GM12878 (cell line): ENCODE results near the gene EYA2. TPM values are rescaled to one million over a fixed set of nuclear protein-coding genes. Genes with fewer than 3 reads are reported as not detected.

Source experiments
- ATAC-seq: fragments of 200-7000 bp; cut with Tn5 transposase; 3 replicates; pipeline ENCODE4 v1.9.1; 2020; ENCODE audit warnings: mild to moderate bottlenecking, moderate library complexity
- BruUV-seq: library from RNA; stranded (reverse); fragments of 400-500 nt; replicated peaks from 2 replicates; lab custom pipeline; 2021; lab: Mats Ljungman, UMichigan
- CTCF ChIA-PET: fragments of 300-600 bp; sonication (Branson Sonifier 250); formaldehyde crosslinking; extraction: SDS; loops from one replicate; lab custom pipeline; 2021; ENCODE audit warnings: inconsistent platforms; lab: Yijun Ruan, JAX
- POLR2A ChIA-PET: fragments of 350-600 bp; formaldehyde crosslinking; extraction: SDS; loops from one replicate; lab custom pipeline; 2021; ENCODE audit warnings: inconsistent platforms; lab: Charles Lee
- RAD21 ChIA-PET: fragments of 300-600 bp; sonication (Branson Sonifier 250); formaldehyde crosslinking; loops from one replicate; lab custom pipeline; 2023; ENCODE audit warnings: antibody characterized with exemption; ENCODE audit not compliant: unreplicated experiment; lab: Charles Lee
- SMC1A ChIA-PET: fragments of 300-600 bp; sonication (Branson Sonifier 250); formaldehyde crosslinking; loops from one replicate; lab custom pipeline; 2023; ENCODE audit not compliant: unreplicated experiment, uncharacterized antibody; lab: Charles Lee
- DNase-seq: peaks from one replicate; pipeline ENCODE4 v3.0.0-alpha.2; 2011; ENCODE audit warnings: low read depth, low spot score
- FAIRE-seq: peaks from 3 replicates; lab custom pipeline; 2011; peaks lifted over from hg19 to GRCh38; lab: Jason Lieb, UNC
- H2AFZ ChIP-seq: 2 replicates; pipeline ENCODE4 v1.6.0; 2011; ENCODE audit warnings: low read depth, low read length, control low read depth; ENCODE audit not compliant: control insufficient read depth
- H3K27ac ChIP-seq: 2 replicates; pipeline ENCODE4 v1.5.1; 2011; ENCODE audit warnings: control low read depth; ENCODE audit not compliant: control insufficient read depth, insufficient read depth
- H3K27me3 ChIP-seq, 2 experiments: replicated peaks in 1 of 2; 2 replicates each; pipeline versions ENCODE4 v1.6.0 to v1.6.1; 2011; ENCODE audit warnings: low read length in 1 of 2; ENCODE audit not compliant: control insufficient read depth in 2 of 2, insufficient read depth in 2 of 2
- H3K36me3 ChIP-seq, 2 experiments: 2 replicates each; pipeline ENCODE4 v1.5.1; 2011; ENCODE audit warnings: low read length in 1 of 2; ENCODE audit not compliant: control insufficient read depth in 2 of 2, insufficient read depth in 2 of 2
- H3K4me1 ChIP-seq: 2 replicates; pipeline ENCODE4 v1.6.1; 2011; ENCODE audit warnings: mild to moderate bottlenecking, low read length, moderate library complexity, mixed read lengths; ENCODE audit not compliant: control insufficient read depth, insufficient read depth
- H3K4me2 ChIP-seq: 2 replicates; pipeline ENCODE4 v1.6.0; 2011; ENCODE audit warnings: control low read depth; ENCODE audit not compliant: control insufficient read depth, insufficient read depth
- H3K4me3 ChIP-seq: fragments of 200-600 bp; sonication (generic); 2 replicates; pipeline ENCODE4 v1.5.1; 2016
- H3K79me2 ChIP-seq: 2 replicates; pipeline ENCODE4 v1.6.0; 2011; ENCODE audit warnings: low read length; ENCODE audit not compliant: control insufficient read depth, insufficient read depth
- H3K9ac ChIP-seq: 2 replicates; pipeline ENCODE4 v1.8.0; 2011; ENCODE audit warnings: low read length, control low read depth, mixed read lengths; ENCODE audit not compliant: control insufficient read depth, insufficient read depth
- H3K9me3 ChIP-seq: replicated peaks from 3 replicates; pipeline ENCODE4 v1.5.1; 2011; ENCODE audit warnings: mild to moderate bottlenecking, low read length; ENCODE audit not compliant: control insufficient read depth, insufficient read depth
- H4K20me1 ChIP-seq: 2 replicates; pipeline ENCODE4 v1.6.0; 2011; ENCODE audit not compliant: control insufficient read depth, insufficient read depth
- CHD2 ChIP-seq: IDR thresholded peaks from 2 replicates; pipeline ENCODE4 v1.6.1; 2011; ENCODE audit warnings: low read depth, low read length, improper control_type of control experiment, borderline replicate concordance
- HCFC1 ChIP-seq: fragments of 150-350 bp; IDR thresholded peaks from 2 replicates; pipeline ENCODE4 v1.6.1; 2014; ENCODE audit warnings: low read length
- IKZF1 ChIP-seq: fragments of 450-650 bp; conservative IDR thresholded peaks from 2 replicates; pipeline ENCODE4 v1.6.1; 2017; ENCODE audit warnings: antibody characterized with exemption, mild to moderate bottlenecking
- KDM1A ChIP-seq: fragments of 200-600 bp; sonication (generic); IDR thresholded peaks from 2 replicates; pipeline ENCODE4 v1.6.1; 2016; ENCODE audit warnings: borderline replicate concordance
- RB1 ChIP-seq: fragments of 450-650 bp; formaldehyde crosslinking; IDR thresholded peaks from 2 replicates; pipeline ENCODE4 v1.6.1; 2017; ENCODE audit warnings: mild to moderate bottlenecking, borderline replicate concordance
- TBL1XR1 ChIP-seq: IDR thresholded peaks from 2 replicates; pipeline ENCODE4 v1.6.1; 2012; ENCODE audit warnings: low read depth, low read length, improper control_type of control experiment
- TCF3 ChIP-seq: IDR thresholded peaks from 2 replicates; pipeline ENCODE4 v1.6.1; 2012; ENCODE audit warnings: low read depth, mild to moderate bottlenecking, low read length, borderline replicate concordance; ENCODE audit not compliant: insufficient read depth
- USF2 ChIP-seq: IDR thresholded peaks from 2 replicates; pipeline ENCODE4 v1.6.1; 2011; ENCODE audit warnings: low read depth, low read length, improper control_type of control experiment, borderline replicate concordance
- ZBTB11 ChIP-seq: fragments of 450-650 bp; formaldehyde crosslinking; IDR thresholded peaks from 2 replicates; pipeline ENCODE4 v1.5.0; 2022; ENCODE audit warnings: mild to moderate bottlenecking, missing genetic modification characterization
- WGBS: methylation state at CpG from one replicate; pipeline ENCODE4 v1.1.6; 2016; ENCODE audit warnings: low lambda C conversion rate; ENCODE audit not compliant: insufficient replicate concordance, insufficient coverage; ENCODE audit errors: missing lambda C conversion rate; 5-methylcytosine and 5-hydroxymethylcytosine counted together
- in situ Hi-C: fragments of 300-500 bp; cut with MboI; formaldehyde crosslinking; loops from 9 replicates; pipeline ENCODE4 v1.14.3; 2018; ENCODE audit warnings: mixed read lengths
- intact Hi-C: fragments of 100-400 bp; cut with micrococcal nuclease; formaldehyde crosslinking; loops from one replicate; pipeline ENCODE4 v1.14.2; 2022; ENCODE audit not compliant: unreplicated experiment
- polyA plus RNA-seq, 11 experiments: library from polyadenylated mRNA; depleted of rRNA in 4 of 11; unstranded in 6 of 11; stranded (reverse) in 5 of 11; fragments of >200 nt; fragmentation: Nextera tagmentation in 4 of 11; fragmentation: Illumina TruSeq in 1 of 11; extraction: Ambion mirVana in 4 of 11; extraction: Trizol in 1 of 11; gene quantifications; 1 replicate in 1 of 11; 2 replicates in 10 of 11; pipeline versions ENCODE4 v1.2.1 to v1.2.3, GENCODE V29; 2011 to 2016; ENCODE audit warnings: inconsistent platforms in 2 of 11, missing spikeins in 2 of 11, low read depth in 1 of 11
- total RNA-seq, 4 experiments: library from RNA; depleted of rRNA in 3 of 4; stranded (reverse); fragments of >200 nt in 3 of 4; fragmentation: Illumina TruSeq in 1 of 4; extraction: Trizol in 1 of 4; gene quantifications; 2 replicates each; pipeline versions ENCODE4 v1.2.1 to v1.2.3, GENCODE V29; 2013 to 2021
- TF ChIP-seq, protein P1 (sequence below): IDR thresholded peaks from 2 replicates; pipeline ENCODE4 v1.6.1; 2011; ENCODE audit warnings: borderline replicate concordance, low read depth, mild to moderate bottlenecking, moderate library complexity, low read length; ENCODE audit not compliant: insufficient read depth, poor library complexity, severe bottlenecking

Gene EYA2
- total and polyA plus RNA-seq, 10 of the 15 experiments (the other 5 are each of a cell fraction or from before 2014, with no cell fraction given): 0.20 TPM; not detected in 9

- POLR2A ChIA-PET: no interaction called here
These were observed 82.6 kb downstream of the EYA2 start for GRCh38 chr20:46977204-46977603.

DNA sequence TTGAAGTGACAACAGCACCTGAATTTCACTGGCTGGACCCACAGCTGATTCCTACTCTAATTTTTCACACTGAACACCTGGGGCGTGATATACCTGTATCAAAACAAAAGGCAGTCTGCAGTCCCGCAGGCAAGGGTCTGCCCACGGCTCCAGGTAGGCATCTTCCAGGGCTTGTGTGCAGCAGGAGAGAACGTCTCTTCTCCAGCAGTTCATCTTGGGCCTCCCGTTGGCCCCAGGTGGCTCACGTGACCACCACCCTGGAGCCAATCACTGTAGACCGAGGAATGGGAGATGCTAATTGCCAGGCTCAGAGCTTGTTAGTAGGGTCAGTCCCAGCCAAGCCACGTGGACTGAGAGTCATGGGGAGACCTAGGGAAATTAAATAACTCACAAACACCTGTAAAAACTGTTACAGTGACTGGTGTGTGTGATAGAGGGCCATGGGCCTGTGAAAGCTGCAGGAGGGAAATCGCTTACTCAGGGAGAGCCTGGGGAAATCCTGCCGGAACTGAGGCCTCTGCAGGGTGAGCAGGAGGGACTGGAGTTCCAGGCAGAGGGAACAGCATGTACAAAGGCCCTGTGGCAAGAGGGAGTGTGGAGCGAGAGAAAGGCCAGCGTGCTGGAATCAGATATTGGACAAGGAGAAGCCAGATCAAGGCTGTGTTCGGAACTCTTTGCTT, 83.4 kb downstream of the EYA2 start:
- DNase-seq: no peak
- Histone ChIP-seq H3K9ac (no peak overlapping the region), H3K36me3 (no peaks in the 10 kb centered on the region), H3K4me1 (no peaks in the 10 kb centered on the region), H3K4me2 (no peak overlapping the region), H4K20me1 (no peaks in the 10 kb centered on the region), H3K4me3 (no peak overlapping the region), H3K9me3 (no peaks in the 10 kb centered on the region; the same call in 2 of the 3 replicates), H3K79me2 (no peaks in the 10 kb centered on the region), H3K27me3 (no peaks in the 10 kb centered on the region; a peak in 1 of 4 replicates), H3K27ac (no peak overlapping the region), H2AFZ (no peak overlapping the region)
- in situ Hi-C loops (no loop called here), intact Hi-C loops (loop anchor here (10.0 kb wide), 1 partner anchor 57 kb away; no protein-coding TSS in a partner anchor)
- FAIRE-seq: no peak
- SMC1A ChIA-PET: no interaction called here
- WGBS: 72% methylated on average over 13 of the region's 13 CpGs
- BruUV-seq: no TSS peak
- ATAC-seq: no peak
- TF ChIP-seq CHD2 (no peak), KDM1A (no peak), ZBTB11 (CRISPR knock-in tag) (no peak), USF2 (no peak)
- RAD21 ChIA-PET: no interaction called here
- POLR2A ChIA-PET: no interaction called here
- CTCF ChIA-PET: no interaction called here

More at GRCh38 chr20:46977204-46977603, 82.6 kb downstream of the EYA2 start:
- ATAC-seq (no peak), FAIRE-seq (no peak), DNase-seq (no peak)
- BruUV-seq: no TSS peak
- no peaks in the 10 kb centered on the region for H3K9me3 ChIP-seq
- in situ Hi-C loops (no loop called here), intact Hi-C loops (loop anchor here (10.0 kb wide), 1 partner anchor 58 kb away; no protein-coding TSS in a partner anchor)
- H3K4me3 ChIP-seq: no peak overlapping the region
- H3K27me3 ChIP-seq: no peaks in the 10 kb centered on the region; a peak in 1 of 4 replicates
- ChIA-PET SMC1A (no interaction called here), RAD21 (no interaction called here), CTCF (no interaction called here)
- TF ChIP-seq TBL1XR1 (no peak), IKZF1 (no peak), HCFC1 (no peak), RB1 (no peak), TCF3 (no peak)
- TF ChIP-seq, protein P1, sequence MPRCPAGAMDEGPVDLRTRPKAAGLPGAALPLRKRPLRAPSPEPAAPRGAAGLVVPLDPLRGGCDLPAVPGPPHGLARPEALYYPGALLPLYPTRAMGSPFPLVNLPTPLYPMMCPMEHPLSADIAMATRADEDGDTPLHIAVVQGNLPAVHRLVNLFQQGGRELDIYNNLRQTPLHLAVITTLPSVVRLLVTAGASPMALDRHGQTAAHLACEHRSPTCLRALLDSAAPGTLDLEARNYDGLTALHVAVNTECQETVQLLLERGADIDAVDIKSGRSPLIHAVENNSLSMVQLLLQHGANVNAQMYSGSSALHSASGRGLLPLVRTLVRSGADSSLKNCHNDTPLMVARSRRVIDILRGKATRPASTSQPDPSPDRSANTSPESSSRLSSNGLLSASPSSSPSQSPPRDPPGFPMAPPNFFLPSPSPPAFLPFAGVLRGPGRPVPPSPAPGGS: no peak
- H3K4me1 ChIP-seq: no peaks in the 10 kb centered on the region
- no peaks in the 10 kb centered on the region for H3K79me2 ChIP-seq
- H2AFZ ChIP-seq: no peak overlapping the region
- no peaks in the 10 kb centered on the region for H4K20me1 ChIP-seq
- no peak overlapping the region for H3K27ac ChIP-seq
- no peak overlapping the region for H3K9ac ChIP-seq
- no peak overlapping the region for H3K4me2 ChIP-seq
- H3K36me3 ChIP-seq: no peaks in the 10 kb centered on the region
